A549 (cell line): ENCODE data around the gene UBASH3B. TPM values are rescaled to one million over a fixed set of nuclear protein-coding genes. Genes with fewer than 3 reads are reported as not detected.
A peak's percentile ranks its signal among the peaks of the same experiment; 100 is the strongest.

Source experiments
- ATAC-seq, 2 experiments: fragments of 200-7000 bp in 1 of 2; fragments of >200 bp in 1 of 2; cut with Nextera tagmentation in 1 of 2; cut with Tn5 transposase in 1 of 2; 3 replicates each; pipeline versions ENCODE4 v1.8.0 to v1.9.1; 2018 to 2020; ENCODE audit warnings: mild to moderate bottlenecking in 1 of 2, moderate library complexity in 1 of 2
- CTCF ChIA-PET: fragments of 300-600 bp; sonication (Branson Sonifier 250); formaldehyde crosslinking; extraction: SDS; loops from one replicate; lab custom pipeline; 2021; ENCODE audit warnings: antibody characterized with exemption, inconsistent platforms; lab: Yijun Ruan, JAX
- POLR2A ChIA-PET: fragments of 350-600 bp; formaldehyde crosslinking; extraction: SDS; loops from one replicate; lab custom pipeline; 2021; ENCODE audit warnings: antibody characterized with exemption, inconsistent platforms; lab: Yijun Ruan, JAX
- DNase-seq, 2 experiments: peaks; one replicate each; pipeline versions ENCODE4 v3.0.0 to v3.0.0-alpha.2; 2011 to 2016; ENCODE audit warnings: low read depth in 1 of 2, low spot score in 1 of 2
- FAIRE-seq: peaks from 2 replicates; lab custom pipeline; 2011; peaks lifted over from hg19 to GRCh38; lab: Jason Lieb, UNC
- H3K27ac ChIP-seq, 2 experiments: fragments of >200 bp; sonication (Bioruptor Twin); formaldehyde crosslinking; 3 replicates each; pipeline ENCODE4 v1.5.1; 2016 to 2017
- H3K4me1 ChIP-seq: fragments of >200 bp; sonication (Bioruptor Twin); formaldehyde crosslinking; 3 replicates; pipeline ENCODE4 v1.6.1; 2016
- H3K4me2 ChIP-seq: fragments of >200 bp; sonication (Bioruptor Twin); formaldehyde crosslinking; 3 replicates; pipeline ENCODE4 v1.6.1; 2016
- H3K4me3 ChIP-seq: fragments of >200 bp; sonication (Bioruptor Twin); formaldehyde crosslinking; 3 replicates; pipeline ENCODE4 v1.5.1; 2016
- H3K9me3 ChIP-seq: fragments of >200 bp; sonication (Bioruptor Twin); formaldehyde crosslinking; 3 replicates; pipeline ENCODE4 v1.6.1; 2016
- CBX2 ChIP-seq: fragments of 200-600 bp; sonication (generic); IDR thresholded peaks from 2 replicates; pipeline ENCODE4 v1.6.1; 2016; ENCODE audit warnings: low read depth, mild to moderate bottlenecking, borderline replicate concordance
- CBX8 ChIP-seq: fragments of 200-600 bp; sonication (generic); IDR thresholded peaks from 2 replicates; pipeline ENCODE4 v1.6.1; 2016
- EP300 ChIP-seq, 2 experiments: fragments of >200 bp; sonication (Bioruptor Twin); formaldehyde crosslinking; IDR thresholded peaks; 2 replicates in 1 of 2; 3 replicates in 1 of 2; pipeline ENCODE4 v1.6.1; 2016 to 2017
- FOSL2 ChIP-seq, 2 experiments: fragments of 450-650 bp in 1 of 2; fragments of >200 bp in 1 of 2; sonication (Bioruptor Twin) in 1 of 2; formaldehyde crosslinking; IDR thresholded peaks; 2 replicates each; pipeline versions ENCODE4 v1.5.0 to v1.6.1; 2016 to 2020; ENCODE audit warnings: mild to moderate bottlenecking in 1 of 2, moderate library complexity in 1 of 2
- GATA3 ChIP-seq: IDR thresholded peaks from 2 replicates; pipeline ENCODE4 v1.6.1; 2012; ENCODE audit warnings: borderline replicate concordance
- HDAC2 ChIP-seq: fragments of 200-600 bp; sonication (generic); IDR thresholded peaks from 2 replicates; pipeline ENCODE4 v1.6.1; 2016
- HEYL ChIP-seq: fragments of 250-450 bp; sonication (Bioruptor Pico); IDR thresholded peaks from 2 replicates; pipeline ENCODE4 v1.8.0; 2021; ENCODE audit warnings: mild to moderate bottlenecking, moderate library complexity
- HOXB13 ChIP-seq: fragments of 250-450 bp; sonication (Bioruptor Pico); IDR thresholded peaks from 2 replicates; pipeline ENCODE4 v1.5.0; 2020; ENCODE audit warnings: low read depth, mild to moderate bottlenecking, moderate library complexity
- JUN ChIP-seq, 2 experiments: fragments of >200 bp; sonication (Bioruptor Twin); formaldehyde crosslinking; IDR thresholded peaks; 2 replicates in 1 of 2; 3 replicates in 1 of 2; pipeline ENCODE4 v1.6.1; 2016 to 2017
- JUNB ChIP-seq: fragments of >200 bp; sonication (Bioruptor Twin); formaldehyde crosslinking; IDR thresholded peaks from 2 replicates; pipeline ENCODE4 v1.6.1; 2016
- PHF8 ChIP-seq: fragments of 200-600 bp; sonication (generic); IDR thresholded peaks from 2 replicates; pipeline ENCODE4 v1.6.1; 2016; ENCODE audit warnings: low read depth, mild to moderate bottlenecking, antibody characterized with exemption, moderate library complexity, borderline replicate concordance
- POLR2A ChIP-seq: IDR thresholded peaks from 2 replicates; pipeline ENCODE4 v1.6.1; 2012; ENCODE audit warnings: mild to moderate bottlenecking, low read length
- RNF2 ChIP-seq: fragments of 200-600 bp; sonication (generic); IDR thresholded peaks from 2 replicates; pipeline ENCODE4 v1.6.1; 2016; ENCODE audit warnings: low read depth, mild to moderate bottlenecking, antibody characterized with exemption, moderate library complexity, borderline replicate concordance
- SMC3 ChIP-seq: fragments of >200 bp; sonication (Bioruptor Twin); formaldehyde crosslinking; IDR thresholded peaks from 3 replicates; pipeline ENCODE4 v1.6.1; 2018; ENCODE audit warnings: inconsistent platforms
- SREBF2 ChIP-seq: fragments of 450-650 bp; IDR thresholded peaks from 2 replicates; pipeline ENCODE4 v1.6.1; 2014; ENCODE audit warnings: mild to moderate bottlenecking, moderate library complexity
- TFCP2L1 ChIP-seq: fragments of 250-450 bp; sonication (Bioruptor Pico); IDR thresholded peaks from 2 replicates; pipeline ENCODE4 v1.5.0; 2021; ENCODE audit warnings: mild to moderate bottlenecking
- TP53 ChIP-seq: fragments of 250-450 bp; sonication (Bioruptor Pico); IDR thresholded peaks from 2 replicates; pipeline ENCODE4 v1.5.0; 2021; ENCODE audit warnings: mild to moderate bottlenecking, moderate library complexity
- USF2 ChIP-seq: fragments of 450-650 bp; IDR thresholded peaks from 2 replicates; pipeline ENCODE4 v1.6.1; 2014; ENCODE audit warnings: antibody characterized with exemption
- ZNF302 ChIP-seq: fragments of 250-450 bp; sonication (Bioruptor Pico); IDR thresholded peaks from 2 replicates; pipeline ENCODE4 v1.9.0; 2021; ENCODE audit warnings: inconsistent platforms, mild to moderate bottlenecking, moderate library complexity
- WGBS: methylation state at CpG from one replicate; pipeline ENCODE4 v1.1.6; 2017; ENCODE audit errors: missing lambda C conversion rate; 5-methylcytosine and 5-hydroxymethylcytosine counted together
- polyA plus RNA-seq, 4 experiments: library from polyadenylated mRNA; depleted of rRNA in 3 of 4; stranded (reverse); fragments of >200 nt; fragmentation: RNase III in 1 of 4; extraction: RNeasy Plus Mini Kit Qiagen cat#74134 plus additional on column Dnase treatment in 1 of 4; gene quantifications; 2 replicates in 3 of 4; 3 replicates in 1 of 4; pipeline ENCODE4 v1.2.3, GENCODE V29; 2011 to 2017
- TF ChIP-seq, protein P1 (sequence below): fragments of 200-600 bp; sonication (generic); IDR thresholded peaks from 2 replicates; pipeline ENCODE4 v1.6.1; 2016; ENCODE audit warnings: antibody characterized with exemption, mild to moderate bottlenecking, moderate library complexity
- TF ChIP-seq, protein P2 (sequence below): IDR thresholded peaks from 2 replicates; pipeline ENCODE4 v1.6.1; 2012
- TF ChIP-seq, protein P3 (sequence below): fragments of >200 bp; sonication (Bioruptor Twin); formaldehyde crosslinking; IDR thresholded peaks from 3 replicates; pipeline ENCODE4 v1.6.1; 2016

The UBASH3B gene
- polyA plus RNA-seq, 2 of the 4 experiments (the other 2 are of a cell fraction): 33.4 to 43.0 TPM

- WGBS: 63% methylated on average over 3 of the region's 3 CpGs
- no peak for ATAC-seq
- CTCF ChIA-PET: interaction anchor here (1.3 to 3.0 kb wide), 2 partner anchors 100 to 172 kb away, joined by 3 to 8 read pairs; no protein-coding TSS in a partner anchor
These were observed 25.5 kb downstream of the UBASH3B start for GRCh38 chr11:122681070-122681469.

DNA sequence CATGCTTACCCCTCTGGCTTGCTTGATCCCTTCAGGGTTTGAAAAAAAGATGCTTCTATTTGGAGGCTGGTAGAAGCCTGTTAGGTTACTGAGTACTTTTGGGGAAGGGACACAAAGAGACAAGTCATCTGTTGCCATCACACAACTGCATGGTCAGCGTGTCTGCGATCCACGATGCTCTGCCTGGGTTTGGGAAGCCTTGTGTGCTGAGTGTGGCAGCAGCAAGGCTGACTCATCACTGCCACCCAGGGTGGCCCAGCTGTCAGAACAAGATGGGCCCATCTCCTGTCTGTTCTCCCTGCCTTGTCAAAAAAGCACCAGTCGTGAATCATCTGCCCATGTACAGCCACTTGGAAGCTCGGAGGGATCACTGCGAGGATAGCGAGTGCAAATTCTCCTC is 26.2 kb downstream of the UBASH3B start:
- peak; percentile 61 to 69; a peak in 4 of 6 replicates for ATAC-seq
- peak overlapping the region; percentile 27 to 53; a peak in 3 of 6 replicates for H3K27ac ChIP-seq
- no peaks in the 10 kb centered on the region for H3K9me3 ChIP-seq
- POLR2A ChIA-PET: no interaction called here
- H3K4me2 ChIP-seq: peak overlapping the region; percentile 60
- CTCF ChIA-PET: interaction anchor here (1.3 to 3.0 kb wide), 2 partner anchors 100 to 172 kb away, joined by 3 to 8 read pairs; no protein-coding TSS in a partner anchor
- H3K4me1 ChIP-seq: peaks cover 53% of the 10 kb centered on the region
- FAIRE-seq: no peak
- WGBS: 33% methylated on average over 7 of the region's 7 CpGs
- DNase-seq: peak in 1 of 2 experiments; percentile 38
- no peak overlapping the region for H3K4me3 ChIP-seq
- 0 out of 2 replicates have a peak, but pooled peaks have one; percentile 20 for TF ChIP-seq GATA3
- TF ChIP-seq FOSL2 (IDR thresholded peaks at IDR 0.05): no peak
- TF ChIP-seq FOSL2 (CRISPR knock-in tag; IDR thresholded peaks at IDR 0.05): peak; percentile 26; the same call in 1 of the 2 replicates
- TF ChIP-seq TFCP2L1: no peak
- TF ChIP-seq CBX8: no peak
- TF ChIP-seq, protein P1, sequence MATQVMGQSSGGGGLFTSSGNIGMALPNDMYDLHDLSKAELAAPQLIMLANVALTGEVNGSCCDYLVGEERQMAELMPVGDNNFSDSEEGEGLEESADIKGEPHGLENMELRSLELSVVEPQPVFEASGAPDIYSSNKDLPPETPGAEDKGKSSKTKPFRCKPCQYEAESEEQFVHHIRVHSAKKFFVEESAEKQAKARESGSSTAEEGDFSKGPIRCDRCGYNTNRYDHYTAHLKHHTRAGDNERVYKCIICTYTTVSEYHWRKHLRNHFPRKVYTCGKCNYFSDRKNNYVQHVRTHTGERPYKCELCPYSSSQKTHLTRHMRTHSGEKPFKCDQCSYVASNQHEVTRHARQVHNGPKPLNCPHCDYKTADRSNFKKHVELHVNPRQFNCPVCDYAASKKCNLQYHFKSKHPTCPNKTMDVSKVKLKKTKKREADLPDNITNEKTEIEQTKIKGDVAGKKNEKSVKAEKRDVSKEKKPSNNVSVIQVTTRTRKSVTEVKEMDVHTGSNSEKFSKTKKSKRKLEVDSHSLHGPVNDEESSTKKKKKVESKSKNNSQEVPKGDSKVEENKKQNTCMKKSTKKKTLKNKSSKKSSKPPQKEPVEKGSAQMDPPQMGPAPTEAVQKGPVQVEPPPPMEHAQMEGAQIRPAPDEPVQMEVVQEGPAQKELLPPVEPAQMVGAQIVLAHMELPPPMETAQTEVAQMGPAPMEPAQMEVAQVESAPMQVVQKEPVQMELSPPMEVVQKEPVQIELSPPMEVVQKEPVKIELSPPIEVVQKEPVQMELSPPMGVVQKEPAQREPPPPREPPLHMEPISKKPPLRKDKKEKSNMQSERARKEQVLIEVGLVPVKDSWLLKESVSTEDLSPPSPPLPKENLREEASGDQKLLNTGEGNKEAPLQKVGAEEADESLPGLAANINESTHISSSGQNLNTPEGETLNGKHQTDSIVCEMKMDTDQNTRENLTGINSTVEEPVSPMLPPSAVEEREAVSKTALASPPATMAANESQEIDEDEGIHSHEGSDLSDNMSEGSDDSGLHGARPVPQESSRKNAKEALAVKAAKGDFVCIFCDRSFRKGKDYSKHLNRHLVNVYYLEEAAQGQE: no peak
- no peak for TF ChIP-seq EP300 (IDR thresholded peaks at IDR 0.05)
- TF ChIP-seq, protein P2, sequence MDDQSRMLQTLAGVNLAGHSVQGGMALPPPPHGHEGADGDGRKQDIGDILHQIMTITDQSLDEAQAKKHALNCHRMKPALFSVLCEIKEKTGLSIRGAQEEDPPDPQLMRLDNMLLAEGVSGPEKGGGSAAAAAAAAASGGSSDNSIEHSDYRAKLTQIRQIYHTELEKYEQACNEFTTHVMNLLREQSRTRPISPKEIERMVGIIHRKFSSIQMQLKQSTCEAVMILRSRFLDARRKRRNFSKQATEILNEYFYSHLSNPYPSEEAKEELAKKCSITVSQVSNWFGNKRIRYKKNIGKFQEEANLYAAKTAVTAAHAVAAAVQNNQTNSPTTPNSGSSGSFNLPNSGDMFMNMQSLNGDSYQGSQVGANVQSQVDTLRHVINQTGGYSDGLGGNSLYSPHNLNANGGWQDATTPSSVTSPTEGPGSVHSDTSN: peak; percentile 26; the same call in 1 of the 2 replicates
- no peak for TF ChIP-seq POLR2A
- TF ChIP-seq ZNF302 (CRISPR knock-in tag): no peak
- TF ChIP-seq HEYL (CRISPR knock-in tag): no peak
- no peak for TF ChIP-seq TP53 (CRISPR knock-in tag)
- TF ChIP-seq SMC3: no peak

More at GRCh38 chr11:122681070-122681469, 25.5 kb downstream of the UBASH3B start:
- H3K27ac ChIP-seq: peak overlapping the region; percentile 27 to 53; a peak in 3 of 6 replicates
- TF ChIP-seq, protein P3, sequence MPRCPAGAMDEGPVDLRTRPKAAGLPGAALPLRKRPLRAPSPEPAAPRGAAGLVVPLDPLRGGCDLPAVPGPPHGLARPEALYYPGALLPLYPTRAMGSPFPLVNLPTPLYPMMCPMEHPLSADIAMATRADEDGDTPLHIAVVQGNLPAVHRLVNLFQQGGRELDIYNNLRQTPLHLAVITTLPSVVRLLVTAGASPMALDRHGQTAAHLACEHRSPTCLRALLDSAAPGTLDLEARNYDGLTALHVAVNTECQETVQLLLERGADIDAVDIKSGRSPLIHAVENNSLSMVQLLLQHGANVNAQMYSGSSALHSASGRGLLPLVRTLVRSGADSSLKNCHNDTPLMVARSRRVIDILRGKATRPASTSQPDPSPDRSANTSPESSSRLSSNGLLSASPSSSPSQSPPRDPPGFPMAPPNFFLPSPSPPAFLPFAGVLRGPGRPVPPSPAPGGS: no peak
- TF ChIP-seq, protein P1: no peak
- TF ChIP-seq HEYL (CRISPR knock-in tag) (no peak), EP300 (IDR thresholded peaks at IDR 0.05) (no peak), PHF8 (no peak), USF2 (no peak), GATA3 (no peak), RNF2 (no peak), JUN (IDR thresholded peaks at IDR 0.05) (no peak), HDAC2 (no peak), SREBF2 (no peak), SMC3 (no peak), CBX2 (no peak), JUNB (no peak), HOXB13 (CRISPR knock-in tag) (no peak)
- TF ChIP-seq, protein P2: no peak
- TF ChIP-seq, all 56 proteins: peak for 0
- peaks cover 53% of the 10 kb centered on the region for H3K4me1 ChIP-seq
- FAIRE-seq: no peak
- H3K4me3 ChIP-seq: no peak overlapping the region
- DNase-seq: no peak
- POLR2A ChIA-PET: no interaction called here
- no peaks in the 10 kb centered on the region for H3K9me3 ChIP-seq
- H3K4me2 ChIP-seq: peak overlapping the region; percentile 60
